ENCODE data around the gene SLC26A4. TPM values are rescaled to one million over a fixed set of nuclear protein-coding genes. Genes with fewer than 3 reads are reported as not detected.

SLC26A4 gene
- polyA plus RNA-seq, 1 experiment: 0.12 TPM

GRCh38 chr7:107690611-107691010 lies 30.0 kb downstream of the SLC26A4 start:
- ChIA-PET POLR2A (no interaction called here), CTCF (interaction anchor here (0.5 to 0.9 kb wide), 3 partner anchors 13 to 454 kb away, joined by 3 to 5 read pairs (median 3); no protein-coding TSS in a partner anchor)
- Histone ChIP-seq H3K36me3 (ENCODE audit: control insufficient read depth, insufficient read depth, low read length) (no peaks in the 10 kb centered on the region), H3K27me3 (ENCODE audit: control insufficient read depth, insufficient read depth, low read length) (no peaks in the 10 kb centered on the region), H3K4me3 (ENCODE audit: low read depth, low read length) (no peak overlapping the region)
- DNase-seq (ENCODE audit: low read depth): no peak
- 0 out of 2 replicates have a peak, but pooled peaks have one; percentile 26 for TF ChIP-seq CTCF (IDR thresholded peaks at IDR 0.05; ENCODE audit: insufficient read depth, low read depth, low read length)

GRCh38 chr7:107691716-107692115 lies 31.1 kb downstream of the SLC26A4 start:
- no peak for DNase-seq (ENCODE audit: low read depth)
- CTCF ChIA-PET: interaction anchor here (0.9 kb wide), 2 partner anchors 31 to 39 kb away, joined by 3 to 5 read pairs; no protein-coding TSS in a partner anchor
- Histone ChIP-seq H3K36me3 (ENCODE audit: control insufficient read depth, insufficient read depth, low read length) (no peaks in the 10 kb centered on the region), H3K27me3 (ENCODE audit: control insufficient read depth, insufficient read depth, low read length) (no peaks in the 10 kb centered on the region), H3K4me3 (ENCODE audit: low read depth, low read length) (no peak overlapping the region)
- TF ChIP-seq CTCF (IDR thresholded peaks at IDR 0.05; ENCODE audit: insufficient read depth, low read depth, low read length): no peak
- POLR2A ChIA-PET: no interaction called here

GRCh38 chr7:107692501-107692900 lies 31.9 kb downstream of the SLC26A4 start:
- ChIA-PET POLR2A (no interaction called here), CTCF (no interaction called here)
- no peak for DNase-seq (ENCODE audit: low read depth)
- Histone ChIP-seq H3K36me3 (ENCODE audit: control insufficient read depth, insufficient read depth, low read length) (no peaks in the 10 kb centered on the region), H3K27me3 (ENCODE audit: control insufficient read depth, insufficient read depth, low read length) (no peaks in the 10 kb centered on the region), H3K4me3 (ENCODE audit: low read depth, low read length) (no peak overlapping the region)
- no peak for TF ChIP-seq CTCF (IDR thresholded peaks at IDR 0.05; ENCODE audit: insufficient read depth, low read depth, low read length)

GRCh38 chr7:107693396-107693795 lies 32.8 kb downstream of the SLC26A4 start:
- H3K27me3 ChIP-seq (ENCODE audit: control insufficient read depth, insufficient read depth, low read length): no peaks in the 10 kb centered on the region
- no peak overlapping the region for H3K4me3 ChIP-seq (ENCODE audit: low read depth, low read length)
- DNase-seq (ENCODE audit: low read depth): no peak
- CTCF ChIA-PET: interaction anchor here (1.0 kb wide), 1 partner anchor 48 kb away, joined by 3 read pairs; no protein-coding TSS in a partner anchor
- H3K36me3 ChIP-seq (ENCODE audit: control insufficient read depth, insufficient read depth, low read length): no peaks in the 10 kb centered on the region
- TF ChIP-seq CTCF (IDR thresholded peaks at IDR 0.05; ENCODE audit: insufficient read depth, low read depth, low read length): no peak
- POLR2A ChIA-PET: no interaction called here

- no peak for DNase-seq (ENCODE audit: low read depth)
- TF ChIP-seq CTCF (IDR thresholded peaks at IDR 0.05; ENCODE audit: insufficient read depth, low read depth, low read length): no peak
- CTCF ChIA-PET: interaction anchor here (1.0 kb wide), 1 partner anchor 49 kb away, joined by 3 read pairs; no protein-coding TSS in a partner anchor
Measured at GRCh38 chr7:107694386-107694785, 33.8 kb downstream of the SLC26A4 start.

More at GRCh38 chr7:107694386-107694785, 33.8 kb downstream of the SLC26A4 start:
- H3K36me3 ChIP-seq (ENCODE audit: control insufficient read depth, insufficient read depth, low read length): no peaks in the 10 kb centered on the region
- H3K27me3 ChIP-seq (ENCODE audit: control insufficient read depth, insufficient read depth, low read length): no peaks in the 10 kb centered on the region
- no peak overlapping the region for H3K4me3 ChIP-seq (ENCODE audit: low read depth, low read length)
- POLR2A ChIA-PET: no interaction called here

All from BJ (cell line).